Keratinocyte (primary cell): ENCODE results near the gene MAP3K10. TPM values are rescaled to one million over a fixed set of nuclear protein-coding genes. Genes with fewer than 3 reads are reported as not detected.

Source experiments
- DNase-seq: peaks from one replicate; pipeline ENCODE4 v3.0.0-alpha.2; 2011; ENCODE audit warnings: low read depth, missing footprints, low spot score
- FAIRE-seq: peaks from 2 replicates; lab custom pipeline; 2011; peaks lifted over from hg19 to GRCh38; lab: Jason Lieb, UNC
- H2AFZ ChIP-seq: 2 replicates; pipeline ENCODE4 v1.6.0; 2012; ENCODE audit warnings: low read length, control low read depth, inconsistent platforms; ENCODE audit not compliant: control insufficient read depth
- H3K27ac ChIP-seq: 2 replicates; pipeline ENCODE4 v1.5.1; 2011; ENCODE audit warnings: low read length; ENCODE audit not compliant: control insufficient read depth, insufficient read depth
- H3K27me3 ChIP-seq: 3 replicates; pipeline ENCODE4 v1.6.0; 2011; ENCODE audit warnings: low read length; ENCODE audit not compliant: control insufficient read depth, insufficient read depth; ENCODE audit errors: extremely low read depth
- H3K36me3 ChIP-seq, 2 experiments: 2 replicates in 1 of 2; 3 replicates in 1 of 2; pipeline ENCODE4 v1.5.1; 2011; ENCODE audit warnings: low read length in 2 of 2, mild to moderate bottlenecking in 1 of 2; ENCODE audit not compliant: control insufficient read depth in 2 of 2, insufficient read depth in 2 of 2; ENCODE audit errors: extremely low read depth in 1 of 2
- H3K4me1 ChIP-seq: 3 replicates; pipeline ENCODE4 v1.5.1; 2011; ENCODE audit warnings: low read length; ENCODE audit not compliant: control insufficient read depth, insufficient read depth; ENCODE audit errors: extremely low read depth
- H3K4me2 ChIP-seq: 3 replicates; pipeline ENCODE4 v1.6.0; 2011; ENCODE audit warnings: low read depth, low read length; ENCODE audit not compliant: control insufficient read depth, insufficient read depth; ENCODE audit errors: extremely low read depth
- H3K4me3 ChIP-seq, 3 experiments: fragments of 200-600 bp in 1 of 3; sonication (generic) in 1 of 3; 2 replicates in 2 of 3; 3 replicates in 1 of 3; pipeline ENCODE4 v1.5.1; 2011 to 2016; ENCODE audit warnings: low read length in 3 of 3, mild to moderate bottlenecking in 3 of 3, control low read depth in 2 of 3, inconsistent platforms in 1 of 3, low read depth in 1 of 3, mixed read lengths in 1 of 3, mixed run types in 1 of 3, moderate library complexity in 1 of 3; ENCODE audit not compliant: control insufficient read depth in 2 of 3, insufficient read depth in 2 of 3; ENCODE audit errors: extremely low read depth in 1 of 3
- H3K79me2 ChIP-seq: 2 replicates; pipeline ENCODE4 v1.6.0; 2012; ENCODE audit warnings: low read length; ENCODE audit not compliant: control insufficient read depth, insufficient read depth
- H3K9ac ChIP-seq: 3 replicates; pipeline ENCODE4 v1.6.0; 2011; ENCODE audit warnings: low read length; ENCODE audit not compliant: control insufficient read depth, insufficient read depth; ENCODE audit errors: extremely low read depth
- H3K9me1 ChIP-seq: 3 replicates; pipeline ENCODE4 v1.6.0; 2011; ENCODE audit warnings: low read length; ENCODE audit not compliant: control insufficient read depth, insufficient read depth; ENCODE audit errors: extremely low read depth
- H3K9me3 ChIP-seq: 2 replicates; pipeline ENCODE4 v1.5.1; 2012; ENCODE audit warnings: low read depth, low read length; ENCODE audit not compliant: control insufficient read depth
- H4K20me1 ChIP-seq: 3 replicates; pipeline ENCODE4 v1.6.0; 2011; ENCODE audit warnings: low read length; ENCODE audit not compliant: control insufficient read depth, insufficient read depth; ENCODE audit errors: extremely low read depth
- CTCF ChIP-seq, 3 experiments: IDR thresholded peaks in 1 of 3; conservative IDR thresholded peaks in 1 of 3; optimal IDR thresholded peaks in 1 of 3; 2 replicates in 2 of 3; 3 replicates in 1 of 3; pipeline versions ENCODE3 to v1.5.1; 2011; ENCODE audit warnings: low read length in 3 of 3, mild to moderate bottlenecking in 3 of 3, moderate library complexity in 2 of 3, control low read depth in 1 of 3, inconsistent platforms in 1 of 3; ENCODE audit not compliant: insufficient read depth in 2 of 3; ENCODE audit errors: extremely low read depth in 1 of 3
- EZH2 ChIP-seq: IDR thresholded peaks from one replicate; pipeline ENCODE4 v1.6.1; 2012; ENCODE audit warnings: inconsistent platforms, mild to moderate bottlenecking, low read length, moderate library complexity
- dilution Hi-C: fragments of 300-500 bp; cut with MboI; formaldehyde crosslinking; loops from one replicate; pipeline ENCODE4 v1.7.0; 2020; ENCODE audit warnings: low sequenced_read_pairs; ENCODE audit not compliant: extremely low pct_ligation_motif_present
- polyA plus RNA-seq, 5 experiments: library from polyadenylated mRNA; depleted of rRNA in 3 of 5; stranded (reverse) in 3 of 5; stranded (forward) in 1 of 5; unstranded in 1 of 5; fragments of >200 nt; gene quantifications; 1 replicate in 1 of 5; 2 replicates in 3 of 5; 3 replicates in 1 of 5; pipeline versions ENCODE4 v1.2.1 to v1.2.3, GENCODE V29; 2011 to 2012; ENCODE audit warnings: missing spikeins in 2 of 5, low read depth in 1 of 5, low replicate concordance in 1 of 5

MAP3K10 gene
- polyA plus RNA-seq, 1 donor (not counting 4 experiments of a cell fraction or from before 2014, with no cell fraction given): 2.9 TPM

GRCh38 chr19:40261631-40262030 lies 70.4 kb downstream of the MAP3K10 start:
- Histone ChIP-seq H3K79me2 (peaks cover 52% of the 10 kb centered on the region), H4K20me1 (peaks cover 10% of the 10 kb centered on the region), H3K4me1 (peaks cover 9% of the 10 kb centered on the region), H3K27me3 (no peaks in the 10 kb centered on the region), H3K9me3 (no peaks in the 10 kb centered on the region), H3K9me1 (peaks cover 10% of the 10 kb centered on the region), H3K9ac (no peak overlapping the region), H3K4me2 (no peak overlapping the region), H2AFZ (no peak overlapping the region), H3K36me3 (peaks cover 6 to 28% of the 10 kb centered on the region in 2 experiments), H3K4me3 (no peak overlapping the region), H3K27ac (no peak overlapping the region)
- no peak for FAIRE-seq
- dilution Hi-C loops: no loop called here
- DNase-seq: no peak
- TF ChIP-seq CTCF (optimal IDR thresholded peaks at IDR 0.05 in 1 of 3, IDR thresholded peaks at IDR 0.05 in 1 of 3, conservative IDR thresholded peaks at IDR 0.05 in 1 of 3; ENCODE audit: extremely low read depth in 1 of 3, insufficient read depth in 2 of 3, low read length in 3 of 3) (no peak), EZH2 (no peak)

GRCh38 chr19:40262422-40262821 lies 71.2 kb downstream of the MAP3K10 start:
- FAIRE-seq (no peak), DNase-seq (no peak)
- Histone ChIP-seq H3K4me3 (no peak overlapping the region), H3K4me1 (peaks cover 2% of the 10 kb centered on the region), H2AFZ (no peak overlapping the region), H3K4me2 (no peak overlapping the region), H3K79me2 (peaks cover 53% of the 10 kb centered on the region), H3K9ac (no peak overlapping the region), H3K36me3 (peaks cover 6 to 24% of the 10 kb centered on the region in 2 experiments), H3K27ac (no peak overlapping the region), H3K27me3 (no peaks in the 10 kb centered on the region), H4K20me1 (peaks cover 11% of the 10 kb centered on the region), H3K9me1 (peaks cover 6% of the 10 kb centered on the region), H3K9me3 (no peaks in the 10 kb centered on the region)
- TF ChIP-seq CTCF (optimal IDR thresholded peaks at IDR 0.05 in 1 of 3, IDR thresholded peaks at IDR 0.05 in 1 of 3, conservative IDR thresholded peaks at IDR 0.05 in 1 of 3; ENCODE audit: extremely low read depth in 1 of 3, insufficient read depth in 2 of 3, low read length in 3 of 3) (no peak), EZH2 (no peak)
- dilution Hi-C loops: no loop called here
